GM19467 (cell line): ENCODE results near the gene LAMA3.
A peak's percentile ranks its signal among the peaks of the same experiment; 100 is the strongest.

ENCODE experiments used
- ATAC-seq: cut with Tn5 transposase; IDR thresholded peaks from one replicate; pipeline ENCODE4 v1.9.1; 2021; ENCODE audit warnings: mild to moderate bottlenecking, moderate library complexity; ENCODE audit not compliant: unreplicated experiment

LAMA3 gene

GRCh38 chr18:23929362-23929930, 240.2 kb downstream of the LAMA3 start:
- ATAC-seq: no peak

GRCh38 chr18:23930002-23930401, 240.7 kb downstream of the LAMA3 start:
- no peak for ATAC-seq

- no peak for ATAC-seq
Observed at GRCh38 chr18:23932385-23933067, 243.3 kb downstream of the LAMA3 start.

GRCh38 chr18:23933407-23933806, 244.2 kb downstream of the LAMA3 start:
- no peak for ATAC-seq

GRCh38 chr18:23934252-23934651, 245.0 kb downstream of the LAMA3 start:
- peak; percentile 50 for ATAC-seq

- no peak for ATAC-seq
Observed at GRCh38 chr18:23934863-23935262, 245.6 kb downstream of the LAMA3 start.

GRCh38 chr18:23935804-23936203, 246.6 kb downstream of the LAMA3 start:
- ATAC-seq: no peak

GRCh38 chr18:23936381-23936958, 247.2 kb downstream of the LAMA3 start:
- no peak for ATAC-seq

GRCh38 chr18:23938043-23938756, 248.9 kb downstream of the LAMA3 start:
- ATAC-seq: no peak

- ATAC-seq: no peak
Observed at GRCh38 chr18:23938901-23939341, 249.7 kb downstream of the LAMA3 start.

GRCh38 chr18:23939366-23939765, 250.1 kb downstream of the LAMA3 start:
- ATAC-seq: no peak

- no peak for ATAC-seq
Observed at GRCh38 chr18:23939896-23940295, 250.6 kb downstream of the LAMA3 start.

GRCh38 chr18:23941791-23942190, 252.5 kb downstream of the LAMA3 start:
- no peak for ATAC-seq

GRCh38 chr18:23943104-23943503, 253.9 kb downstream of the LAMA3 start:
- peak; percentile 70 for ATAC-seq

GRCh38 chr18:23943903-23944624, 254.8 kb downstream of the LAMA3 start:
- ATAC-seq: no peak

GRCh38 chr18:23945416-23946079, 256.3 kb downstream of the LAMA3 start:
- no peak for ATAC-seq

- no peak for ATAC-seq
Observed at GRCh38 chr18:23949863-23950262, 260.6 kb downstream of the LAMA3 start.

GRCh38 chr18:23950644-23951043, 261.4 kb downstream of the LAMA3 start:
- ATAC-seq: no peak

GRCh38 chr18:23951206-23951605, 262.0 kb downstream of the LAMA3 start:
- ATAC-seq: no peak

- ATAC-seq: no peak
Observed at GRCh38 chr18:23953984-23954383, 264.7 kb downstream of the LAMA3 start.

- ATAC-seq: no peak
Observed at GRCh38 chr18:23956483-23956882, 267.2 kb downstream of the LAMA3 start.
